Germinal center (tissue), 1 donor: ENCODE data around the gene DCUN1D2.

ENCODE experiments used
- DNase-seq: peaks from one replicate; pipeline ENCODE4 v3.0.0; 2012; ENCODE audit warnings: mixed read lengths, low spot score

DCUN1D2 gene

DNA sequence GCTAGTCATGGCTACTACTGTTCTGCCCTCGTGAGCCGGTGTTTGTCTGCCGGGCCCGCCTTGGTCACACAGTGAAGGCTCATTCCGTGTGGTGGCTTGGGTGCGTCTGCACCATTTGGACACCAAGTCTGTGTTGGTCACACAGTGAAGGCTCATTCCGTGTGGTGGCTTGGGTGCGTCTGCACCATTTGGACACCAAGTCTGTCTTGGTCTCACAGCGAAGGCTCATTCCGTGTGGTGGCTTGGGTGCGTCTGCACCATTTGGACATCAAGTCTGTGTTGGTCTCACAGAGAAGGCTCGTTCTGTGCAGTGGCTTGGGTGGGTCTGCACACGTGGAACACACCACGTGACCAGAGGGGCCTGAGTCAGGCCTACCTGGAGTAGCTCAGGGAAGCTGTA is 29.0 kb upstream of the DCUN1D2 start:
- DNase-seq, result no peak

DNA sequence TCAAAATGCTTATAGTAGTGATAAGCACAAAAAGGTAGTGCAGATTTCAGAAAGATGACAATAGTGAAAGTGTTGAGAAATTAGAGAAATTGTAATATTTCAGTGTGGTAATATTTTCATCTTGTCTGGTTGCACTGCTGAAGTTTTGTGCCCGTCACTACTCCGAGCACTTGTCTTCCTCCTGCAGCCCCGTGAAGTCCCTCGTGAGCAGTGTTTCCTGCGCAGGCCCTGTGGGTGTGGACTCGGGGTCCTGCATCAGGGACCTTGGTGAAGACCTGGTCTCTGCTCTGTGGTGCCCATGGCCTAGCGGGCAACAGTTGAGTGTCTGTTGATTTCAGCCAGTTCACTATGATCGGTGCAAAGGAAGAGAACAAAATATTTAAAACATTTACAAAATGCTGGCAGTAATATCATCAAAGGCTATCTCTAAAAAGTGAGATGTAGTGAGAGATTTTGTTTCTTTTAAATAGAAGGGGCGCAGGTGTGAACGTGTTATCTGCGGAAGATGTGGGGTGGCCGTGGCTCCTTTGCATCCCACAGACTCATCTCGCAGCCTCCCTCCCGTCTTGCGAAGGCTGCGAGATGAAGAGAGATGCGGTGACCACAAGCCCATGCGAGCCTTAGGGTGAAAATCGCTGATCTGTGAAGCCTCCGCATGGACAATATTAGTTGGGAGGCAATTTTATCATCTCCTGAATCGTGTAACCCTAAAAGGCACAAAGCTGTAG is 27.7 kb upstream of the DCUN1D2 start:
- DNase-seq, result no peak

DNA sequence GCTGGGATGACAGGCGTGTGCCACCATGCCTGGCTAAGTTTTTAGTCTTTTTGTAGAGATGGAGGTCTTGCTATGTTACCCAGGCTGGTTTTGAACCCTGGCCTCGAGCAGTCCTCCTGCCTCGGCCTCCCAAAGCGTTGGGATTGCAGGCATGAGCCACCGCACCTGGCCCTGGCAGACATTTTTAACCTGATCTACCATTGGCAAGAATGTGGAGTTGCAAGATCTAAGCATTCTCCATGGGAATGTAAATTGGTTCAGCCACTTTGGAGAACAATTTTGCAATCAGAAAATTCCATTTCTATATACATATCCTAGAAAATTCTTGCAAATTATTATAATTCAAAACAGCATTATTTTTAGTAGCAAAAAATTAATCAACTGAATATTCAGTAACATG is 24.3 kb upstream of the DCUN1D2 start:
- no peak for DNase-seq

DNA sequence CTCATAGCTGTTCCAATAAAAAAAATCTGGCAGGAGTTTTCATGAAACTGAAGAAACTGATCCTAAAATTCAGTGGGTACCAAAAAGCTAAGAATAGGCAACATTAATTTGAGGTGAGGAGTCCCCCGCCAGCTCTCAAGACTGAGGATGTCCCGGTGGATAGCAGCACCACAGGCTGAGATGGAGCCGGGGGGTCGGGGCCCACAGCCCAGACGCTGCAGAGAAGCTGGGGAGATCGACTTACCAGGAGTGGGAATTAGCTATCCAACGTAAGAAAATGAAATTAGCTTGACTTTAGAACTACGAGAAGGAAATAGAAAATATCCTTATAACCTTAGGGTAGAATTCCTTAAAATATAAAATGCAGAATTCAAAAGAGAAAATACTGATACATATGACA is 23.2 kb upstream of the DCUN1D2 start:
- DNase-seq, result no peak

DNA sequence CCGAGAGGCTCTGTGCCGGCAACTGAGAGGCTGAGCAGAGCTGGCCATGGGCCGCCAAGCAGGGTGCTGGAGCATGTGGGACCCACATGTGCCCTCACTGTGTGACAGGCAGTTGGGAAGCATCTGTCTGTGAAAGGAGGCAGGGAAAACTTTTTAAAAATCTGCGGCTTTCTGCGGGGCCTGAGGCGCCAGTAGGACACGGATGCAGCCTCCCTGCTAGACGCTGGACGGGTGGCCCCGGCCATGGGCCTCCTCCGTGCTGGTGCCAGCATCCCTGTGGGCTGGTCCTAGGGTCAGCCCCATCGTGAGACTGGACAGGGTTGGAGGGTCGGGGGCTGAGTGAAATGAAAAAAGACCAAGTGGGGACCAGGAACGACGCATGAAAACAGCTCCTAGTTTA is 20.9 kb upstream of the DCUN1D2 start:
- DNase-seq, result no peak

DNA sequence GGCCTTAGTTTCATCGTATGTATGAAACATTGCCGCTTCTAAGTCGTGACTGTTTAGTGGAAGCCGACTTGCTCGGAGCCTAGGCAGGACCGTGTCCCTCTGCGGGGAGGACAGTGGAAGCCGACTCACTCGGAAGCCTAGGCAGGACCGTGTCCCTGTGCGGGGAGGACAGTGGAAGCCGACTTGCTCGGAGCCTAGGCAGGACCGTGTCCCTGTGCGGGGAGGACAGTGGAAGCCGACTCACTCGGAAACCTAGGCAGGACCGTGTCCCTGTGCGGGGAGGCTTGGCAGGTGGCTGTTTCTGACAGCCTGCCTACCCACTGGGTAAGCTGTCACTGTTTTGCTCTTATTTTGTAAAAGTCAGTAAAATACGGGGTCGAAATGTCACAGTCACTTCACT is 20.4 kb upstream of the DCUN1D2 start:
- no peak for DNase-seq

DNA sequence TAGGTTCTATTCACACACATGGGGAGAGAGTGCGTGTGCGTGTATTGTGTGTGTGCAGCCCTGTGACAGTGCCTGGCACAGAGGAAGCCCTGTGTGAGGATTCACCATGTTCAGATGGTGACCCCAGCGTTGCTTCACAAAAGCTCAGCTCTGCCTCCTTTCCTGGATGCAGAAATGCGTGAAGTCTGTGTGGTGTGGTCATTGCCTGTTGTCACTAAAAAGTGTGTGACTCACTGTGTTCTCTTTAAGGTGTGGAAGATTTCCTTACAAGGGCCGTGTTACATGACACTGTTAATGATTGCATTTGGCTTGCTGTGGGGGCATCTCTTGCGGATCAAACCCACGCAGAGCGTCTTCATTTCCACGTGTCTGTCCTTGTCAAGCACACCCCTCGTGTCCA is 19.5 kb upstream of the DCUN1D2 start:
- no peak for DNase-seq

DNA sequence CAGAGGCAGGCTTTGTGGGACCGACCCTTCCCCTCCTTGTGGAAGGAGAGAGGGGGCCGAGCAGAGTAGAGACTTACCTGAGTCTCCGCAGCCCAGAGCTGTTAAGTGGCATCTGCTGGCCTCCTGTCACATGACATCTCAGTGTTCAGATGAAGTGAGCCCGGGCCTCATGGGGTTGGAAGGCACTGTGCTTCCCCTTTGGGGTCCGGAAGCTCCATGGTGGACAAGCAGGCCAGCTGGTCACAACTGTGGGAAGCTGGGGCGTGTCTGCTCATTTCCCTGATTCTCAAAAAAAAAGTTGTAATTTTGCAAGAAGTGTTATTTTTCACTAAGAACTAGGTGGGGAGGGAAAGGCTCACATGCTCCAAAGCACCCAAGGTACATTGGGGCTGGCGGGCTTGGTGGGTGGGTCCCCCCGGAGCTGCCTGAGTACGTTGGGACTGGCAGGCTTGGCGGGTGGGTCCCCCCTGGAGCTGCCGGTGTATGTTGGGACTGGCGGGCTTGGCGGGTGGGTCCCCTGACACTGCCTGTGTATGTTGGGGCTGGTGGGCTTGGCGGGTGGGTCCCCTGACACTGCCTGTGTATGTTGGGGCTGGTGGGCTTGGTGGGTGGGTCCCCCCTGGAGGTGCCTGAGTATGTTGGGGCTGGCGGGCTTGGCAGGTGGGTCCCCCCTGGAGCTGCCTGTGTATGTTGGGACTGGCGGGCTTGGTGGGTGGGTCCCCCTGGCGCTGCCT is 18.2 kb upstream of the DCUN1D2 start:
- no peak for DNase-seq

DNA sequence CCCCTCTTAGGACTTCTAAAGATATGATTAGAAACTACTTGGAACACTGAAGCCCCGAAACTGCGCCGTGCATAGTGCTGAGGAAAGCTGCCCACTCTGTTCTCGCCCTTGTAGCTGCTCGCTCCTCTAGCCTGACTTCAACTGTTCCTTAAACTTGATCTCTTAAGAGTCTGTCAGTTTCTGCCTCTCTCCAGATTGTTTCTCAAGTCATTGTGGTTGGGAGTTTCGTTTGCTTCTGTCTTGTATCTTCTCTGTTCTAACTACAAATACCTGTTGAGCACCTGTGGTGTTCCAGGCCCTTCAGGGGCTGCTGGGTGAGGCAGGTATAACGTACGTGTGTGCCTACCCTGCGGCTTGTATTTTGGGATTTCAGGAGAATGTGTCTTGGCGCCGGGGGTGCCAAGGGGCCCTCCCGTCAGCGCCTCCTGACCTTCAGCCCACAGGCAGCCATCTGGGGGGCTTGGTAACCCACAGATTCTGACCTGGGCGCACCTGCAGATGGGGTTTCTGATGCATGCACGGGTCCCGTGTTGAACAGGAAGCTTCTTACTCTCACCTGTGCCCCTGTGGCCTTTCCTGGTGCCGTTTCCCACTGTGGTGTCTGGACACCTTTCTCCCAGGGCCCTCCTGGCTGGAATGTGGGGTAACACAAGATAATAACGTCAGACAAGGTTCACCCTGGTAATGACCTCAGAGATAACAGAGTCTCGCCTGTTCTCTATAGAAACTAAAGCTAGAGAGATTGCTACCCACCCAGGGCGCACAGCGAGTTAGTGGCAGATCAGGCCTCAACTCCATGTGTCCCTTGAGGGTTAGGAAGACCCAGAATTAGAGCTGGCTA is 17.2 kb upstream of the DCUN1D2 start:
- DNase-seq, result no peak

DNA sequence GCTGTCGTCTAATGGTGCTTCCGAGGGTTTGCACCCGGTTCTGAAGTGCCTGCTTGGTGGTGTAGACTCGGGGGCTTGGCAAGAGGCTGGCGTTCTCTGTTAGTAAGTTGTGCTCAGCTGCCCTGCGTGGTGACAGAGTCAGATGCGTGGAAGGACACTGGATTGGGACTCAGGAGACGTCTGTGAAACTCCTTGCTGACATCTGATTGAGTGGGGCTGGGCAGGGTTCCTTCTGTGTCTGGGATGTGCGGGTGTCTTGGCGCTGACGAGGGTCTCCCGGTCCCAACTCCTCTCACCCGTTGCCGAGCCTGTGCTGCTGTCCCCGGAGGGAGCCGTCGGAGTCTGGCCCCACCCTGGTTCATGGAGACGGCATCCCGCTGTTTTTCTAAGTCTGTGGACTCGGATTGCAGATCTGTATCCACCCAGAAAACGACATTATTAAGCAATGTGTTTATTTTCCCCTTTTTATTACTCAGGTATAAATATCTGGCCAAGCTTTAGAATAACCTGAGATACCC is 16.4 kb upstream of the DCUN1D2 start:
- DNase-seq, result no peak

DNA sequence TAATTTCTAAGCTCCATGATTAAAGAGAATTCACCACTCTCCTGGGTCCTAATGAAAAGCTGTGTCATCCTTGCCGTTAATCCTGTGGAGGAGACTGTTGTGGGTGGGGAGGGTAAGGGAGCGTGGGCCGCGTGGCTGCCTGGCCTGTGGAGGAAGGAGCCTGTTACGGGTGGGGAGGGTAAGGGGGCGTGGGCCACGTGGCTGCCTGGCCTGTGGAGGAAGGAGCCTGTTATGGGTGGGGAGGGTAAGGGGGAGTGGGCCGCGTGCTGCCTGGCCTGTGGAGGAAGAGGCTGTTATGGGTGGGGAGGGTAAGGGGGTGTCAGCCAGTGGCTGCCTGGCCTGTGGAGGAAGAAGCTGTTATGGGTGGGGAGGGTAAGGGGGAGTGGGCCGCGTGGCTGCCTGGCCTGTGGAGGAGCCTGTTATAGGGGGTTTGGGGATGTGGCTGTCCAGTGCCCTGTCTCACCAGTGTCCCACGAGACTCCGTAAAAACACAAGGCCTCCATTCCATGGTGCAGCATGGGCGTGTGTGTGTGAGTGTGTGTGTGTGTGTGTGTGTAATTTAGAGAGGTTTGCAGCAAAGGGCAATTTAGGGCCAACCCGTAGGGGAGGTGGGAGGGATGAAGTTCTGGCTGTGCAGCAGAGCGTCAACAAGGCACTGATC is 15.6 kb upstream of the DCUN1D2 start:
- no peak for DNase-seq

DNA sequence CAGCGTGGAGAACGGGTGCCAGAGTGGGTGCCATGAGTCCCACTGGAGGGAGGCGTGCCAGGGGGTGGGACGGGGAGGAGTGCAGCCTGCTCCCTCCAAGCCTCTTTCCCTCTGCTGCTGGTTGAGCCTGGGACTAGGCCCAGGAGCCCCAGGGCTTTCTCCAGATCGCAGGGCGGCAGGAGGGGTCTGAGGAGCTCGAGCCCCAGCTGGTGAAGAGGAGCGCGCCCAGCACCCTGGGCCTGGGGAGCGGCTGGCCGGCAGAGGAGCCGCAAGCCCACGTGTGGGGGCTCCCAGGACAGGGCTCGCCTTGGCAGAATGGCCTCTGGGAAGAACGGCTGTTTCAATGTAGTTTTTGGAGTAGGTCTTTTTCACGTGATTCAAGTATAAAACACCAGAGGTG is 12.2 kb upstream of the DCUN1D2 start:
- no peak for DNase-seq

DNA sequence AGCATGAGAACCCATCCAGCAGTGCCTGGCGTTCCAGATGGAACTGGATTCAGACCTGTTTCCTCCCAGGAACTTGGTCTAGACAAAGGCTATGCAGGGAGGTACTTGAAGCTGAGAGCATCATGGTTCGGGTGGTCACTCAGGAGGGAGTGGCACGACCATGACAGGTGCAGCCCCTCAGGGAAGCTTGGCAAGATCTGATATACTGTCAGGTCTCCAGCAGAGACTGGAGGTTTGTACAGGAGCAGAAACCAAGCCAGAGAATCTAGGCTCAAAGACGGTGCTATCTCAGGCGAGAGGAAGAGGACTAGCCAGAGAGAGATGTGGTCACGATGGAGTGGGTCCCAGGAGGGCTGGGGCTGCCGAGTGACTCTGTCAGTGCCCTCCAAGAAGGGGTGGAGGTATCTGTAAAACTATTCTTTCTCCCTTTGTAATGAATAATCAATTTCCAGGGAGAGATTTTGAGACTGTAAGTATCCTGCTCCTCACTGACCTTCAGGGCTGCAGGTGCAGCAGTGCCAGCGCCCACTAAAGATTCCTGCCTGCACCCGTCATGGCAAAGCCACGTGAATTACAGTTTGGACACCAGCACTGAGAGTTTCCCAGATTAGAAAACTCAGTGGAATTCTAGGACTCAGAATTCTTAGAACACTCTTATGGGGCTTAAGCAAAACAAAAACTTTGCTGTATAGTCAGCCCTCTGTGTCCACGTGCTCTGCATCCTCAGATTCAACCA is 10.2 kb upstream of the DCUN1D2 start:
- no peak for DNase-seq

DNA sequence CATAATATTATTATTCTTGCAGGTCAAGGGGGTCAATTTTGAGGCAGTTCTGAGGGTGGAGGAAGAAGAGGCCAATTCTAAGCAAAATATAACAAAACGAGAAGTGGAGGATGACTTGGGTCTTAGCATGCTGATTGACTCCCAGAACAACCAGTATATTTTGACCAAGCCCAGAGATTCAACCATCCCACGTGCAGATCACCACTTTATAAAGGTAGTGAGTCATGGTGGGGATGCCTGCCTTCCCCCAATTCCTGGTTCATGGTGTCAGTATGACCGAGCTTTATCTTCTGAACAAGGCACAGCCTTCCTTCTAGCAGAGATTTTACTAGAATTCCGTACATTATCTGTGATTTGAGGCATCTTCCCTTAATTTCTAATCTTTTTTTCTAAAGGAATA is 9.4 kb upstream of the DCUN1D2 start:
- DNase-seq, result no peak

DNA sequence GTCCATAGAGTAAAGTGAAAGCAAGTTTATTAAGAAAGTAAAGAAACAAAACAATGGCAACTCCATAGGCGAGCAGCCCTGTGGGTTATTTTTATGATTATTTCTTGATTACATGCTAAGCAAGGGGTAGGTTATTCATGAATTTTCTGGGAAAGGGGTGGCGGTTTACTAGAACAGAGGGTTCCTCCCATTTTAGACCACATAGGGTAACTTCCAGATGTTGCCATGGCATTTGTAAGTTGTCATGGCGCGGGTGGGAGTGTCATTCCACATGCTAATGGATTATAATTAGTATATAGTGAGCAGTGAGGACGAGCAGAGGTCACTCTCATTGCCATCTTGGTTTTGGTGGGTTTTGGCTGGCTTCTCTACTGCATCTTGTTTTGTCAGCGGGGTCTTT is 8.4 kb upstream of the DCUN1D2 start:
- no peak for DNase-seq

DNA sequence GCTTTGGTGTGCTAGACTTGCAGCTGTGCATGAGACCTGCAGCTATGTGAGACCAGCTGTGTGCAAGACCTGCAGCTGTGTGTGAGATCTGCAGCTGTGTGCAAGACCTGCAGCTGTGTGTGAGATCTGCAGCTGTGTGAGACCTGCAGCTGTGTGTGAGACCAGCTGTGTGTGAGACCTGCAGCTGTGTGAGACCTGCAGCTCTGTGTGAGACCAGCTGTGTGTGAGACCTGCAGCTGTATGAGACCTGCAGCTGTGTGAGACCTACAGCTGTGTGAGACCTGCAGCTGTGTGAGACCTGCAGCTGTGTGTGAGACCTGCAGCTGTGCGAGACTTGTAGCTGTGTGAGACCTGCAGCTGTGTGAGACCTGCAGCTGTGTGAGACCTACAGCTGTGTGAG is 6.7 kb upstream of the DCUN1D2 start:
- no peak for DNase-seq

DNA sequence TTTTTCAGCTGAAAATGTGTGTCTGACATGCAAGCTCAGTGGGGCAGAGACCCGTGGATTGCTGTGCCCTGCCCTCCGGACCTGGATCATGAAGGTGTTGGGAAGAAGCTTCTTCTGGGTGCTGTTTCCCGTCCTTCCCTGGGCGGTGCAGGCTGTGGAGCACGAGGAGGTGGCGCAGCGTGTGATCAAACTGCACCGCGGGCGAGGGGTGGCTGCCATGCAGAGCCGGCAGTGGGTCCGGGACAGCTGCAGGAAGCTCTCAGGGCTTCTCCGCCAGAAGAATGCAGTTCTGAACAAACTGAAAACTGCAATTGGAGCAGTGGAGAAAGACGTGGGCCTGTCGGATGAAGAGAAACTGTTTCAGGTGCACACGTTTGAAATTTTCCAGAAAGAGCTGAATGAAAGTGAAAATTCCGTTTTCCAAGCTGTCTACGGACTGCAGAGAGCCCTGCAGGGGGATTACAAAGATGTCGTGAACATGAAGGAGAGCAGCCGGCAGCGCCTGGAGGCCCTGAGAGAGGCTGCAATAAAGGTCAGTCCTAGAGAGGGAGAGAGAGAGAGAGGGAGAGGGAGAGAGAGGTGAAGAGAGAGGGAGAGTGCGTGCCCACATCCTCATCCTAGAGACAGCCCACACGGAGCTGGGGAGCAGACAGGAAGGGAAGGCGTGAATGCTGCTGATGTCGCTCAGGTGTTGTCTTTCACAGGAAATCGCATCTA is 5.1 kb upstream of the DCUN1D2 start:
- DNase-seq, result no peak

DNA sequence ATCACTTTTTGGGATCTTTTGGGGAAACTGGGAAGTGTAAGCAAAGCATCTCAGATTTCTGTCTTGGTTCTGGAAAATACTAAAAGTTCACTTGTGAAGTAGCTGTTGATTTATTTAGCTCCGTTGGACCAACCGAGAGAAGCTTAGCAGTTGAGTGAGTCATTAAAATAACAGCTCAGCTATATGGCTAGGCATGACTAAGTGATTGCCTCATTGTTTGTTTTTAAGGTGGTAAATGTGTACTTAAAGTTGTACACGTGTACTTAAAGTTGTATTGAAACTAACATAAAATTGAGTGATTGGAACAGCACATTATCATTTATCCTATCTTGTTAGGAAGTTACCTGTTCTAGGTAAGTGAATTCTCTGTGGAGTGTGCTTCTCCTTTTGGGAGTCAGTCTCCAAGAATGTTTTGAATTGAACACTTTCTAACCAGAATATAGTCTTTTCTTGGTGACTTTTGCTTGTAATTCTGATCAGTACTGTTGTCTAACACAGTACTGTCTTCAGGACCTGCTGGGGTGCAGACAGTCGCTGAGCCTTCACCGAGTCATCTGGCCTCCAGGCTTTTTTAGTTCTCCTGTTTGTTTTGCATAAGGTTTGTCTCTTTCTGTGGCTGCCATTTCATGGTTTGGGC is 2.9 kb upstream of the DCUN1D2 start:
- peak; percentile 17 for DNase-seq

DNA sequence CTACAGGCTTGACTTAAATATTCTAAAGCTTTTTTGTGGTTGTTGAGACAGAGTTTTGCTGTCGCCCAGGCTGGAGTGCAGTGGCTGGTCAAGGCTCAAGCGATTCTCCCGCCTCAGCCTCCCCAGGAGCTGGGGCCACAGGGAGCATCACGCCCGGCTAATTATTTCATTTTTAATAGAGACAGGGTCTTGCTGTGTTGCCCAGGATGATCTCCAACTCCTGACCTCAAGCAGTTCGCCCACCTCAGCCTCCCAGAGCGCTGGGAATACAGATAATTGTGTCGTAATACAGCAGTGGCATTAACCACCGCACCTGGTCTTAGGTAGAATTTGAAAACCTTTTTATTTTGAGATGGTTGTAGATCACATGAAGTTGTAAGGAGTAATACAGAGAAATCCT is 1.5 kb upstream of the DCUN1D2 start:
- no peak for DNase-seq

DNA sequence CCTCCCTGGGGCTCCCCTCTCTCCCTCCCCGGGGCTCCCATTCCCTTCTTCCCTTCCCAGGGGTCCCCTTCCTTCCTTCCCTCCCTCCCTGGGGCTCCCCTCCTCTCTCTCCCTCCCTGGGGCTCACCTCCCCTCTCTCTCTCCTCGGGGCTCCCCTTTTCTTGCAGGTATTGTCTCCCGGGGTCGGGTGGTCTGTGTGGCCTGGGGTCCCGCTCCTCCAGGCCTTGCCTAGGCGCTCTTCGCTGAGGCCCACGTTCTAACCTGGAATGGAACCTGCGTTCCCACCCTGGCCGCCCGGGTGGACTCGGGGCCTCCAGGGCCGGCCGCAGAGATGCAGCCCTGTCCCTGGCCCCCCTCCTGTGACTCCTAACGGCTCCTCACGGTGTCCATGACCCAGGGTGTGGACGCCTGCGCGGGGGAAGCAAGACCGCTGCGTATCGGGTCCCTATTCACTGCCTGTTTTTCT is 940 bp upstream of the DCUN1D2 start:
- DNase-seq, result peak; percentile 27
